Neural progenitor cell (in vitro differentiated cells): Measurements from ENCODE around the gene FAM227A. TPM values are rescaled to one million over a fixed set of nuclear protein-coding genes. Genes with fewer than 3 reads are reported as not detected.

Experiments used
- DNase-seq: peaks from one replicate; pipeline ENCODE4 v3.0.0-alpha.2; 2016; ENCODE audit warnings: low spot score
- H2AFZ ChIP-seq: fragments of 200-600 bp; sonication (generic); replicated peaks from 2 replicates; pipeline ENCODE4 v1.6.1; 2016; ENCODE audit warnings: antibody characterized with exemption
- H3F3A ChIP-seq: fragments of 200-600 bp; sonication (generic); 2 replicates; pipeline ENCODE4 v1.6.1; 2016; ENCODE audit warnings: antibody characterized with exemption, low read depth
- H3K27ac ChIP-seq: fragments of 200-600 bp; sonication (generic); 2 replicates; pipeline ENCODE4 v1.5.1; 2016; ENCODE audit warnings: mild to moderate bottlenecking
- H3K27me3 ChIP-seq: fragments of 200-600 bp; sonication (generic); 2 replicates; pipeline ENCODE4 v1.6.1; 2016; ENCODE audit warnings: mild to moderate bottlenecking, moderate library complexity
- H3K36me3 ChIP-seq: fragments of 200-600 bp; sonication (generic); 2 replicates; pipeline ENCODE4 v1.5.1; 2016
- H3K4me1 ChIP-seq: fragments of 200-600 bp; sonication (generic); 2 replicates; pipeline ENCODE4 v1.6.1; 2016; ENCODE audit warnings: mixed run types
- H3K4me2 ChIP-seq: fragments of 200-600 bp; sonication (generic); 2 replicates; pipeline ENCODE4 v1.6.1; 2016
- H3K4me3 ChIP-seq: fragments of 200-600 bp; sonication (generic); 2 replicates; pipeline ENCODE4 v1.5.1; 2016
- H3K79me2 ChIP-seq: fragments of 200-600 bp; sonication (generic); 2 replicates; pipeline ENCODE4 v1.6.1; 2016; ENCODE audit warnings: low read depth
- H3K9ac ChIP-seq: fragments of 200-600 bp; sonication (generic); 2 replicates; pipeline ENCODE4 v1.6.1; 2016
- H3K9me3 ChIP-seq: fragments of 200-600 bp; sonication (generic); 2 replicates; pipeline ENCODE4 v1.5.1; 2016; ENCODE audit warnings: low read depth
- H4K20me1 ChIP-seq: fragments of 200-600 bp; sonication (generic); 2 replicates; pipeline ENCODE4 v1.6.1; 2016; ENCODE audit warnings: low read depth
- H3K27ac Mint-ChIP-seq: 3 replicates; pipeline ENCODE4 v1.8.0; 2021; ENCODE audit warnings: mixed read lengths
- H3K27me3 Mint-ChIP-seq: 2 replicates; pipeline ENCODE4 v1.8.0; 2022; ENCODE audit warnings: low read depth, mild to moderate bottlenecking, inconsistent platforms, moderate library complexity, mixed read lengths; ENCODE audit not compliant: insufficient read depth
- H3K36me3 Mint-ChIP-seq: 3 replicates; pipeline ENCODE4 v1.8.0; 2021; ENCODE audit warnings: mixed read lengths
- H3K4me1 Mint-ChIP-seq: 3 replicates; pipeline ENCODE4 v1.8.0; 2021; ENCODE audit warnings: mixed read lengths
- H3K4me3 Mint-ChIP-seq: 3 replicates; pipeline ENCODE4 v1.8.0; 2021; ENCODE audit warnings: mild to moderate bottlenecking, moderate library complexity, mixed read lengths
- H3K9me3 Mint-ChIP-seq: 3 replicates; pipeline ENCODE4 v1.8.0; 2020; ENCODE audit warnings: mixed read lengths
- CTCF ChIP-seq: fragments of 200-600 bp; sonication (generic); IDR thresholded peaks from 2 replicates; pipeline ENCODE4 v1.5.1; 2017; ENCODE audit warnings: antibody characterized with exemption, mild to moderate bottlenecking
- EZH2 ChIP-seq: fragments of 200-600 bp; sonication (generic); IDR thresholded peaks from 2 replicates; pipeline ENCODE4 v1.6.1; 2017; ENCODE audit warnings: antibody characterized with exemption, mild to moderate bottlenecking, moderate library complexity
- EZH2phosphoT487 ChIP-seq: fragments of 200-600 bp; sonication (generic); IDR thresholded peaks from 2 replicates; pipeline ENCODE4 v1.6.1; 2017; ENCODE audit warnings: antibody characterized with exemption
- total RNA-seq: library from RNA; depleted of rRNA; stranded (reverse); fragments of >200 nt; gene quantifications from 2 replicates; pipeline ENCODE4 v1.2.3, GENCODE V29; 2015; ENCODE audit warnings: low replicate concordance

Gene FAM227A
- total RNA-seq, 1 donor from 2014 or later: 32.7 TPM

- Histone ChIP-seq H3K36me3 (no peaks in the 10 kb centered on the region), H2AFZ (peak overlapping the region; percentile 65), H3K79me2 (peaks cover 5% of the 10 kb centered on the region), H3K4me2 (peak overlapping the region; percentile 90), H3K4me1 (peaks cover 9% of the 10 kb centered on the region), H3K9me3 (no peaks in the 10 kb centered on the region), H3F3A (peaks cover 31% of the 10 kb centered on the region), H3K27ac (peak overlapping the region; percentile 10), H3K9ac (no peak overlapping the region), H3K27me3 (peaks cover 11% of the 10 kb centered on the region), H3K4me3 (peak overlapping the region; percentile 62), H4K20me1 (no peaks in the 10 kb centered on the region)
- TF ChIP-seq EZH2phosphoT487 (no peak), CTCF (peak; percentile 29)
- Mint-ChIP-seq H3K4me1 (peaks cover 23% of the 10 kb centered on the region), H3K27me3 (no peaks in the 10 kb centered on the region), H3K9me3 (no peaks in the 10 kb centered on the region), H3K27ac (peak overlapping the region; percentile 84), H3K36me3 (no peaks in the 10 kb centered on the region), H3K4me3 (peak overlapping the region; percentile 91)
- DNase-seq: peak; percentile 70
Measured at GRCh38 chr22:38570779-38571364, 85.3 kb downstream of the FAM227A start.

- Histone ChIP-seq H3K27ac (peak within 1 kb of the TSS; percentile 10), H3K4me3 (peak within 1 kb of the TSS; percentile 62), H4K20me1 (no peaks in the 10 kb centered on the region), H3K9ac (peak within 1 kb of the TSS; percentile 69), H3K9me3 (no peaks in the 10 kb centered on the region), H3K4me1 (peaks cover 9% of the 10 kb centered on the region), H2AFZ (peak within 1 kb of the TSS; percentile 65), H3K27me3 (peaks cover 11% of the 10 kb centered on the region), H3K4me2 (peak within 1 kb of the TSS; percentile 90), H3K79me2 (peaks cover 5% of the 10 kb centered on the region), H3F3A (peaks cover 31% of the 10 kb centered on the region), H3K36me3 (no peaks in the 10 kb centered on the region)
- Mint-ChIP-seq H3K4me1 (peaks cover 23% of the 10 kb centered on the region), H3K27ac (peak within 1 kb of the TSS; percentile 84), H3K36me3 (no peaks in the 10 kb centered on the region), H3K9me3 (no peaks in the 10 kb centered on the region), H3K27me3 (no peaks in the 10 kb centered on the region), H3K4me3 (peak within 1 kb of the TSS; percentile 91)
- TF ChIP-seq EZH2phosphoT487: no peak
- no peak for TF ChIP-seq CTCF
- no peak for TF ChIP-seq EZH2
- DNase-seq: peak; percentile 99
Measured at GRCh38 chr22:38569972-38570778, 86.0 kb downstream of the FAM227A start, which contains the start of gene DMC1. Gene DMC1 (minus strand): TSS chr22:38570183. CDS start chr22:38568256, 1,927 bp downstream.

- Histone ChIP-seq H3K79me2 (peaks cover 5% of the 10 kb centered on the region), H3K9ac (peak overlapping the region; percentile 69), H3K27me3 (peaks cover 11% of the 10 kb centered on the region), H3K9me3 (no peaks in the 10 kb centered on the region), H3K4me3 (peak overlapping the region; percentile 62), H3K27ac (no peak overlapping the region), H3F3A (peaks cover 31% of the 10 kb centered on the region), H3K4me2 (peak overlapping the region; percentile 86), H3K4me1 (peaks cover 9% of the 10 kb centered on the region), H2AFZ (peak overlapping the region; percentile 8), H4K20me1 (no peaks in the 10 kb centered on the region), H3K36me3 (no peaks in the 10 kb centered on the region)
- DNase-seq: no peak
- H3K36me3 Mint-ChIP-seq: no peaks in the 10 kb centered on the region
- peak overlapping the region; percentile 3 for H3K27ac Mint-ChIP-seq
- H3K4me3 Mint-ChIP-seq: peak overlapping the region; percentile 91
- TF ChIP-seq EZH2 (no peak), CTCF (no peak), EZH2phosphoT487 (no peak)
- H3K27me3 Mint-ChIP-seq: no peaks in the 10 kb centered on the region
- peaks cover 23% of the 10 kb centered on the region for H3K4me1 Mint-ChIP-seq
- no peaks in the 10 kb centered on the region for H3K9me3 Mint-ChIP-seq
Measured at GRCh38 chr22:38569181-38569971, 86.8 kb downstream of the FAM227A start.
